B cell (primary cell): Measurements from ENCODE around the gene KCNJ12.
"Not testable (repeated sequence)": the region's sequence is repeated elsewhere in the genome, so short reads cannot be mapped to it uniquely, and the experiment has no call there.

ENCODE experiments used
- CTCF ChIP-seq: fragments of 200-600 bp; IDR thresholded peaks from one replicate; pipeline ENCODE4 v1.8.0; 2022; ENCODE audit warnings: antibody characterized with exemption, mild to moderate bottlenecking
- EZH2 ChIP-seq: IDR thresholded peaks from 2 replicates; pipeline ENCODE4 v1.6.1; 2012; ENCODE audit warnings: borderline replicate concordance, low read depth, mild to moderate bottlenecking, moderate library complexity, low read length; ENCODE audit not compliant: insufficient read depth, poor library complexity, severe bottlenecking

- not testable (repeated sequence) for TF ChIP-seq CTCF, EZH2
These were observed 53.9 kb downstream of the KCNJ12 start for GRCh38 chr17:21429921-21430628.
